ENCODE data around the gene ARID1B.

GRCh38 chr6:157185171-157185570 is 408.0 kb downstream of the ARID1B start:
- TF ChIP-seq U2AF1 (optimal IDR thresholded peaks at IDR 0.05; ENCODE audit: low read depth, low read length) (no peak), FOXM1 (CRISPR knock-in tag; IDR thresholded peaks at IDR 0.05) (no peak), EZH2 (conservative IDR thresholded peaks at IDR 0.05; ENCODE audit: low read depth, low read length) (no peak), POLR2A (IDR thresholded peaks at IDR 0.05; ENCODE audit: insufficient read depth in 1 of 2, low read depth in 2 of 2, low read length in 2 of 2) (no peak), RBFOX2 (IDR thresholded peaks at IDR 0.05; ENCODE audit: low read depth, low read length) (no peak), CEBPB (IDR thresholded peaks at IDR 0.05; ENCODE audit: borderline replicate concordance, low read depth, low read length) (no peak), CTCF (CRISPR knock-in tag; IDR thresholded peaks at IDR 0.05) (no peak), ZNF713 (CRISPR knock-in tag; IDR thresholded peaks at IDR 0.05) (no peak), ZNF280D (CRISPR knock-in tag; IDR thresholded peaks at IDR 0.05) (no peak), NFE2L2 (IDR thresholded peaks at IDR 0.05; ENCODE audit: low read length) (no peak), ZNF264 (CRISPR knock-in tag; IDR thresholded peaks at IDR 0.05) (no peak)
